Smooth muscle cell of bladder (primary cell): ENCODE data around the gene NUDT7. TPM values are rescaled to one million over a fixed set of nuclear protein-coding genes. Genes with fewer than 3 reads are reported as not detected.

ENCODE experiments used
- total RNA-seq: library from RNA; depleted of rRNA; stranded (reverse); fragments of >200 nt; gene quantifications from 2 replicates; pipeline ENCODE4 v1.2.3, GENCODE V29; 2014

NUDT7 gene
- 6.0 and 10.4 TPM in 2 replicates for total RNA-seq

DNA sequence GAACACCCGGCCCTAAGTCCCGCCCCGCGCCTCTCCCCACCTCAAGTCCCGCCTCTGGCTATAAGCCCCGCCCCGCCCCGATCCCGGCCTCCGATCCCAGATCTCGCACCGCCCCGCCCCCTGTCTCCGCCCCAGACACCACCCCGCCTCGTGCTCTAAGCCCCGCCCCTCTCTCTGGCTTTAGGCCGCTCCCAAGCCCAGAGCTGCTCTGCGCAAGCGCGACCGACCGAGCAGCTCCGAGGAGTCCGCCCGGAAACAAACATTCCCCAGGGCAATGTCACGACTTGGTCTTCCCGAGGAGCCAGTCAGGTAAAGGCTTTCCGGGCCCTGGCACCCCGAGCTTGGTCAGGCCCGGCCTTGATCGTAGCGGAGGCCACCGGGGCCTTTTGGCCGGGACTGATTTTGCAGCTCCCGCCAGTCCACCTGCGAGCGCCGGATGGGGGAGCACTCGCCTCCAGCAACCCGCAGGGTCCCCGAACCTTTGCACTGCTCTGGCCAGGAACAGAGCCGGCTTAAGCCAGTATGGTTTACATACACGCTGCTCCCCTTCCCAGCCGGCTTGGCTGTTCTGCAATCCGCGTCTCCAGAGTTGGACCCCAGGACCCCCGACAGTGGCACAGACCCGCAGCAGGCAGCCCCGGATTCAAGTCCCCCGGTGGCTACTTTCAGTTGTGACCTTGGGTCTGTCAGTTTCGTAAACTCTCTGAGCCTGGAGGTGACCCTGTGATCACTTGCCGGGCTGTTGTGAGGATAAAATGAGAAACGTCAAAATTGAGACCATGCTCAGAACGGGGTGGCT is at the start of gene NUDT7:
Gene NUDT7 (plus strand): TSS at position 206 of the 799 bp plus-strand sequence. CDS start 69 bp downstream, at position 275.

DNA sequence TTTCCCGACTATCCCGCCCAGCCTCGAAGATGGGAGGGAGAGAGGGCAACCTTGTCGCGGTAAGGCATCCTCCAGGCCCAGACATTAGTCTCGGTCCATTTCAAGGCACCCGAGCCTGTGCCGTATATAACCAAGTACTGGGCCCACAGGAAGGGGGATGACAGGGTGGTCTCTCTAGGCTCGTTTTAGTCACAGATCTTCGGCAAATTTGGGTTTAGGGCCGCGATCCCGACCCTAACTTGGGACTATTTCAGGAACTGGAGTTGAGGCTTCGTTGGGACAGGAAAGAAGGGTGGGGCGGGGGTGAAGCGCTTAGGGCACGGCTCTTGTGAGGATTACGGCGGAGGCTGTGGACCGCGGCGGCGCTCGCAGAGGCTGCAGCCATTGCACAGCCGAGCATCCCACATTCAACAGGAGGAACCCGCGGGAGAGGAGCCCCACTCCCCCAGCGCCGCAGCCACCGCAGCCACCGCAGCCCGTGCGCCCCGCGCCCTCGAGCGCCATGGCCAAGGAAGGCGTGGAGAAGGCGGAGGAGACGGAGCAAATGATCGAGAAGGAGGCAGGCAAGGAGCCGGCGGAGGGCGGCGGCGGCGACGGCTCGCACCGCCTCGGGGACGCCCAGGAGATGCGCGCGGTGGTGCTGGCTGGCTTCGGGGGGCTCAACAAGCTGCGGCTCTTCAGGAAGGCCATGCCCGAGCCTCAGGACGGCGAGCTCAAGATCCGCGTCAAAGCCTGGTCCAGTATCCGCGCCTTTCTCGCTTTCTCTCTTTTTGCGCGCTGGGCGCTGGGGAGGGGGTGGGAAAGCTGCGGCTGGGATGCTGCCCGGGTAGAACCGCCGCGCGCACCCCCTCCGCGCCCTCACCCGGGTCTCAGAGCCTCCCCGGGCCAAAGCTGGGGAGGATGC is 66.1 kb downstream of the NUDT7 start, which contains the start of gene VAT1L:
Gene VAT1L (plus strand): TSS at position 384 of the 904 bp plus-strand sequence. CDS start 119 bp downstream, at position 503.

Other genes with a start within 250 kb of the NUDT7 start
- gene VAT1L, start 66.0 kb downstream of the NUDT7 start, total RNA-seq = 8.9 and 30.9 TPM in 2 replicates